Activated CD4-positive, alpha-beta T cell treated with anti-CD3 and anti-CD28 coated beads, Interleukin-2, Interleukin-4, amounts not matched to agents 100 ng/mL and 50 ng/mL, durations not matched to agents 16 hours and 8 hours (primary cell): Measurements from ENCODE around the gene RNU6-1.

Experiments used
- DNase-seq: peaks from one replicate; pipeline ENCODE4 v3.0.0-alpha.2; 2020; ENCODE audit warnings: low spot score

RNU6-1 gene

DNA sequence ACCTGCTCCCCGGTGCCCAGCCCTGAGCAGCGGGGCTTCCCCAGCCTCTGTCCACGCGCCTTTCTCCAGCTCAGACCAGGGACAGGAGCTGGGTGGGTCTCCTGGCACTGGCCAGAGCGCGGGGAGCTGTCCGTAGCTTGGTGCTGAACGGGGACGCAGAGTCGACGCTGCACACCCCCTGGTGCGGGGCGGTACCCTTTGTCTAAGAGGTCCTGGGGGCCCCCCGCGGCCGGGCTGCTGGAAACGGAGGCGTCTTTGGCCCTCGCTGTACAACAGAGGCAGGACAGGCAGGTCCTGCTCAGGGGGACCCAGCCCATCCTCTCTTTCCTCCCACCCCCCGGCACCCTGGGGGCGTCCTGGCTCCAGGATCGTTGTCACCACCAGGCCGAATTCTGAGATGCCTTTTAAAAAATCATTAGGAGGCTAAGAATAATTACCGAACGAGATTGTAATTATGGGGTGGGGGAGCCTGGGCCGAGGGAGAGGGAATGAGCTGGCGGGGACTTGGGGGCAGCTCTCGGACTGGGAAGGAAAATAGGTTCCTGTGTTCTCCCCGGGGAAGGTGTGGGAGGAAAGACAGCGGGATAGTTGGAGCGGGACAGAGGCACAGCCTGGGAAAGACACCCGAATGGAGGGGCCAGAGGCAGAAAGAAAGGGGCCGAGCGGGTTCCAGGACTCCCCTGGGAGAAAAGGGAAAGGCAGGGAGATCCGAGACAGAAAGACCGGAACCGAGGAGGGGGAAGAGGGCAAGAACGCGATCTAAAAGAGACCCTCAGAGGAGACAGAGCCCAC lies 18.7 kb downstream of the RNU6-1 start:
- no peak for DNase-seq

DNA sequence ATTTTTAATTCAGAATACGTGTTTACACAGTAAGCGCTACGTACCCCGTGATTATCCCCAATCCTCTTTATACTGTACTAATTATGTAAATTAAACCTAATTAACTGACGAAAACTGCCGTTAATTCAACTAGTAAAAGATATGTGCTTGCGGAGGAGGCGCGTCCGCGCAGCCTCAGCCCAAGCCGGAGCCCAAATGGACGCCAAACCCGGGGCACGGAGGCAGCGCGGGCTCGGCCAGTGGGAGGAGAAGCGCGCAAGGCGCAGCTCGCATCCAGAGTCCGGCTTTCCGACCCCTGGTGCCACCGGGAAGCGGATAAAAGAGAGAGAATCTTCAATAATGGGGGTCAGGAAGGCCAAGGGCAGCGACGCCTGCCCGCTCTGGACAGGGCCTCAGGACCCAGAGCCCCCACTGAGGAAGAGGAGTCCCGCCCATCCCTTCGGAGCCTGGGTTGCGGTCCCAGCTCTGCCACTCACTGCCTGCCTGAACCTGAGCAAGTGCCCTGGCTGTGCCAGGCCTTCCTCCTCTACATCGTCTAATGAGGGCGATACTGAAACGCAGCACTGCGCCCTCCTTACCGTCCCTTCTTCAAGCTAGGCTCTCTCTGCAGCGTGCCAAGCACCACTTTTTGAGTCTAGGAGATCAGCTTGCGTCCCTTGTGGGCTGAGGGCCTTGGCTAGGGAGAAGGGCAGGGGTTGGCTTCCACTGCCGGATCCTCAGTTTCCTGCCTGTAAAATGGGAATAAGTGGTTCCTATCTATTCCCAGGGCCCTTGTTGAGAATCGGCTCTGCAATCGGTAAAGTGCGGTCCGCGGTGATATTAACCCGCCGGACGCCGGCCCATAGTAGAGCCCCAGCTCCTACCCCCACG lies 19.5 kb downstream of the RNU6-1 start:
- DNase-seq, result no peak

DNA sequence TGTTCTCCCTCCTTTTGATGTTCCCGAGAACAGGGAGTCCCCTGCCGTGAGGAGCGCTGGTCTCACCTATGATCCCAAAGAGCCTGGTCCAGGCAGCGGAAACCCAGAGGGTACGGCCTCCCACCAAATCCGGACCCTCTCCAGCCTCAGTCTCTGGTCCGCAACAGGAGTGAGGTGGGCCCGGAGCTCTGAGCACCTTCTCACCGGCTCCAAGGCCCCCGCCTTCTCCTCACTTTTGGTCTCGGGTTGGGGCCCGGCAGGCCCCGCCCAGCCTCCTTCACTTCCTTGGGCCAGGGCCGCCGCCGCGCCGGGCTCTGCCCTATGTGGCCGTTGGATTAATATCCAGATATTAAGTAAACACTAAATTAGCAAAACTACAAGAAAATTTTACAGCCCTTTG lies 20.2 kb downstream of the RNU6-1 start:
- no peak for DNase-seq

DNA sequence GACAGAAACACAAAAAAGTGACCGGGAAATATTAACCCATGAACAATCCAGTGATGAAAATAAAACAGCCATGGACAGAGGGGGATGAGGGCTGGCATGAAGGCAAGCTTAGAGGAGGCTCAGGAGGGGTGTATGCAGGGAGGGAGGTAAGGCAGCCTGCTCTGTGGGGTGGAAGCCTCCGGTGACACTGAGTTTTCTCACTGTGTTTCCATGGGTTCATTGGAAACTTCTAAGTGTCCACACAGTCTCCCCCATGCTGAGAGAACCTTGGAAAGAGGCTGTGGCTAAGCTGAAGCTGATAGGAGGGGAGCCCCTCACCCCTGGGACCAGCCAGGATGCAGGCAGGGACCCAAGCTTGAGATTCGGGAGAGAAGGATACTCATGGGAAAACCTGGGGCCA lies 21.4 kb downstream of the RNU6-1 start:
- DNase-seq, result no peak

DNA sequence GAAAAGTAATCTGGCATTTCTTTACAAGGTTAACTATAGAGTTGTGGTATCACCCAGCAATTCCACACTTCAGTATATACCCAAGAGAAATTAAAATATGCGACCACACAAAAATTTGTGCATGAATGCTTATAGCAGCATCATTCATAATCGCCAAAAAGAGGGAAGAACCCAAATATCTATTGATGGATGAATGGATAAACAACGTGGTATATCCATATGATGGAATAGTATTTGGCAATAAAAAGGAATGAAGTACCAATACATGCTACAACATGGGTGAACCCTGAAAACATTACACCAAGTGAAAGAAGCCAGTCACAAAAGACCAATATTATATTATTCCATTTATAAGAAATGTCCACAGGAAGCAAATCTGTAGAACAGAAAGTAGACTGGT lies 23.2 kb downstream of the RNU6-1 start:
- DNase-seq, result no peak

- DNase-seq, result no peak
Measured at GRCh38 chr15:67815036-67815592, 24.7 kb downstream of the RNU6-1 start.

DNA sequence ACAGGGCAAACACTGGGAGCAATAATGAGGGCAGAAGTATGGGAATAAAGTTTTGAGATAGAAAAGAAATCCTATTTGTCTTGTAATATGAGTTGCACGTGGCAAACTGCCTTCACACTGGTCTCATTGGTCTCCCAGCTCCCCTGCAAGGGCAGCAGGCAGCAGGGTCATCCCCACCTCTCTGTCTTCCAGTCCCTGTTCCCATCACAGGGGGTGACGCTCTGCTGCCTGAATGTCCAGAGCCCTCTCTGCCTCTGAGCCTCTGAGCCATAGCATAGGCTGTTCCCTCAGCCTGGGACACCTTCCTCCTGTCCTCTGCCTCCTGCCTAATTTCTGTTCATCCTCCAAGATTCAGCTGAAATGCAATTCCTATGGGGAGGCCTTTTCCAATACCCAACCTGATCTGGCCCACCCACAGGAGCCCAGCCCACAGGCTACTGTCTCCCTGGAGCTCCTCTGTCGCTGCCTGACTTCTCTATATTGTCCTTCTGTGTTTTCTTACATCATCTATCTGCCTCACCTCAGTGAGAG lies 26.7 kb downstream of the RNU6-1 start:
- no peak for DNase-seq

DNA sequence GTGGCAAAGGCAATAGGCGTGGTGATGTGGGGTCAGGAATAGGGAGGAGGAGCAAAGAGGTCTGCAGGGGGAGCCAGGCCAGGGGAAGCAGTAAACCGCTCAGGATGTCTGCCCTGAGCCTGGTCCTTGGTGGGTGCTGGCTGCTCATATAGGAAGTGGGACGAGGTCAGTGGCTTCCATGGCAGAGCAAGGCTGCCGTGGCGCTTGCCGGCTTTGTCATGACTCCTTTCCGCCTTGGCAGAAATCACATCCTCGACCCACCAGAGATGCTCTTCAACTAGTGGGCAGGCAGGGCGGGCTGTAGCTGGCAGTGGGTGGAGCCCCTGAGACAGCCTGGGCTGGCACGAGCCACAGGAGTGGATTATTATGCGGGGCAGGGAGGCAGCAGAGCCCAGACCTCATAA lies 27.6 kb downstream of the RNU6-1 start:
- no peak for DNase-seq

GRCh38 chr15:67809866-67810265 lies 30.0 kb downstream of the RNU6-1 start:
- DNase-seq, result no peak

GRCh38 chr15:67809441-67809840 lies 30.4 kb downstream of the RNU6-1 start:
- DNase-seq, result no peak

DNA sequence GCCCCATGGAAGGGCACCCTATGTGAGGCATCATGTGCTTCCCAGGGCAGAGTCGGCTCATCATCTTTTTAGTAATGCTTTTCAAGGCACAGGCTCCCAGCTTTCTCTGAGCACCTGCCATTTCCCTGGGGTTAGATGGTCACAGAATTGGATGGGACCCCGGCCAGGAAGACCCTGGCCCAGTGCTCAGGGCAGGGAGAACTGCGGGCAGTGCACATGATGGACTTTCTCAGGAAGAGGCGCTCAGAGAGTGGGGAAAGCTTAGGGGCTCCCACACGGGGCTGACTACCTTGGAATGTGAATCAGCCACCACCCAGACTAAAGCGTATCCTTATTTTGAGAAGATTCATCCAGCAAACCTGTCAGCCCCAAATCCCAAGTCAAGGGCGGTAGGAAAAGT lies 31.0 kb downstream of the RNU6-1 start:
- no peak for DNase-seq

DNA sequence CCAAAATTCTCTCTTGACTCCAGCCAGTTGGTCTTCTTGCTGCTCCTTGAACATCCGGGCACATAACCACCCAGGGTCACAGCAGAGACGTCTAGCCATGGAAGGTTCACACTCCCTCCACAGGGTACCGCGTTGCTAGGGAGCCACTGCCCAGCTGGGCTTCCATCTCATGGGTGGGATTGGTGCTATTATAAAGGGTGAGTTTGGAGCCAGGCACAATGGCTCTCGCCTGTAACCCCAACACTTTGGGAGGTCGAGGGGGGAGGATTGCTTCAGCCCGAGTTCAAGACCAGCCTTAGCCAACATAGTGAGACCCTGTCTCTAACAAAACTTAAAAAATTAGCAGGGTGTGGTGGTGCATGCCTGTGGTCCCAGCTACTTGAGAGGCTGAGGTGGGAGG lies 32.0 kb downstream of the RNU6-1 start:
- no peak for DNase-seq

DNA sequence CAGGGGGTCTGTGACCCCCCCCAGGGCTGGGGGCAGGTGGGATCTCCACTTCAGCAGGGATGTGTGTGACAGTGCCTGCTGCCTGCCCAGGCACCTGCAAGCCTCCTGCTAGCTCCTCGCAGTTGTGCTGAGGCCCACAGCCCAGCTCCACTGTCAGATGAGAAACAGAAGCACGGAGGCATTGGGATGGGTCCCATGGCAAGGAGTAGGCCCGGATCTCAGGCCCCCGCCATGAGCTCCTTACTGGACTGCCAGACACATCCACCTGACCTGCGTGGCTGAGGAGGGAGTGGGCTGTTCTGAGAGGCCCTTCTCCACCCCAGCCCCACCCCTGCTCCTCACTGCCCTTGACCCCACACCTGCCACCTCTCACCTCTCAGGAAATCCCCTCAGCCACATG lies 32.7 kb downstream of the RNU6-1 start:
- no peak for DNase-seq

DNA sequence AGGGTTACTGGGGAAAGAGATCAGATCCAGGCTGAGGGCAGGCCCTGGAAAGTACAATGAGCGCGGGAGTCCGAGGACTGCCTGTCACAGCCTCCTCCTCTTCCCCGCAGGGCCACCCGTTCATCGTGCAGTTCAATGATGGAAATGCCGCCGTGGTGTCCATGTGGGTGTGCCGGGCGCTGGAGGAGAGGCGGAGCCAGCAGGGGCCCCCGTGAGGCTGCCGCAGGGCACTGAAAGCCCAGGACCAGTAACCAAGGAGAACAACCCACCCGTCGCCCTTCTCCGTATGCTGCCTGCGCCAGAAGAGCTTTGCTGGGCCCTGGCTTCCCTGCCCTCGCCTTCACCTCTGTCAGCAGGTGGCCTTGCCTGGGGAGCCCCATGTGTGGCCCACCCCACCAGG lies 33.3 kb downstream of the RNU6-1 start:
- DNase-seq, result no peak

DNA sequence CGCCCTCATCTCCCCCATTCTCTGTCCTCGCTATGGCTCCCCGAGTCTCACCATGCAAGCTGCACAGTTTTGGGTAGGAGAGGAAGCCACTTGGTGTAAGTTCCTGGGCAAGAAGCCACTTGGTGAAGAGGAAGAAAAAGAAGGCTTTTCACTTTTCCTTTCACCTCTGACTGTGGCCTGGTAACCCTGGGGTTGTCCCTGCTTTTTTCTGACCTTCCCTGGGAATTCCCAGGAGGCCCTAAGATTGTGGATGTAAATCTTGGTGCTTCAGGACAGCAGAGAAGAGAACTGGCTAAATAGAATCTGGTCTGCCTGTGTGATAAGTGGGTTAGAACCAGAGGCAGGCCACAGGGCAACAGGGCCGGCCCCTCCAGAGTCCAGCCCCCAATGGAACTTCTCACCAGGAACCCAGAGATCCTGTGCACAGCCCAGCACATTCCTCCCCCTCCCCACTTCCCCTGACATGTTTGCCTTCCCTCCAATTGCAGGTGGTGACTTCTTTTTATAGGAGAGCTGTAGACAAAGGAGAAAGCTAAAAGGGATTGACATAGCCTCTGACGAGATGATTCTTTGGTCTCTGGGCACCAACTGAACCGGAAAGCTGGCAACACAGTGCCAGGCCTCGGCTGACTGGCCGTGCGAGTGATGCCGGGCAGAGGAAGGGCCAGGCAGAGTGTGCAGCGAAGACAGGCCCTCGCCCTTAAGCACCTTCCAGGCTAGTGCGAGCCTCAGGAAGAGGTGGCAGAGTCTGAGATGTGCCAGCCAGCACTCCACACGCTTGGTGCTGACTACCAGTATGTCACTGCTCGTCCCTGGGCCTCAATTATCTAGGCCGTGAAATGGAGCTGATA lies 34.0 kb downstream of the RNU6-1 start:
- DNase-seq, result no peak

- DNase-seq, result no peak
Measured at GRCh38 chr15:67805008-67805665, 34.7 kb downstream of the RNU6-1 start.

DNA sequence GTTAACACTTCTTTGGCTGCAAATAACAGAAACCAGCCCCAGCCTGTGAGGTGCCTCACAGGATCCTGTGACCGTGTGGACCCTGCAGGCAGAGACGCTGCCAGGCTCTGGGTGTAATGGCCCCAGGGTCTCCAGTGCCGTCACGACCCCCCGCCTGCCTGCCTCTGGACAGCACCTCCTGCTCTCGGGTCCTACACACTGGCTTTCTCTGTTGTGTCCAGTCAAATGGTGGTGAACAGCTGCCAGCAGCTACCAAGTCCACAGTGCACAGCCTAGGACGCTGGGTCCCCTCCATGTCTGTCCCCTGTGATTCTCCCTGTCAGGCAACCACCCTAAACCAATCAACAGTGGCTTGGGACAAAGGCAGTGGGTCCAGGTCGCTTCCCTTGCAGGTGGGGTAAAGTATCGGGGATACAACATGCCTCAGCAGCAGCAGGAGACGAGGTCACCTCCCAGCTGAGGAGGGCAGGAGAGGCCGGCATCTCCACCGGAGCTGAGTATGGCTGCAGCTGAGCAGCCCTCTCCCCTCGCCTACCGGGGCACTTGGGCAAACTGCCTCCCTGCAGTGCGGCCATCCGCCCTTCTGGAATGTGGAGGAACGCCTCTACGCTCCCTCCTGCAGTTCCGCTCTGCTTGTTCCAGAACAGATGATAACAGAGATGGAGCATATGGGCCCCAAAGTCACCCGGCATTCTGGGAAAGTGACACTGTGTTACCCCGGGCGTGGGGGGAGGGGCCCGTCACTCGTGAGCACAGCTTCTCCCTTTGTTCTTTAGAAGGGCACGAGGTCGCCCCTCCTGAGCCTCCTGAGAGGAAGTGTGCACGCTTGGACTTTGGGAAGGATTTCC lies 35.6 kb downstream of the RNU6-1 start:
- DNase-seq, result no peak

GRCh38 chr15:67803299-67803698 lies 36.5 kb downstream of the RNU6-1 start:
- no peak for DNase-seq

DNA sequence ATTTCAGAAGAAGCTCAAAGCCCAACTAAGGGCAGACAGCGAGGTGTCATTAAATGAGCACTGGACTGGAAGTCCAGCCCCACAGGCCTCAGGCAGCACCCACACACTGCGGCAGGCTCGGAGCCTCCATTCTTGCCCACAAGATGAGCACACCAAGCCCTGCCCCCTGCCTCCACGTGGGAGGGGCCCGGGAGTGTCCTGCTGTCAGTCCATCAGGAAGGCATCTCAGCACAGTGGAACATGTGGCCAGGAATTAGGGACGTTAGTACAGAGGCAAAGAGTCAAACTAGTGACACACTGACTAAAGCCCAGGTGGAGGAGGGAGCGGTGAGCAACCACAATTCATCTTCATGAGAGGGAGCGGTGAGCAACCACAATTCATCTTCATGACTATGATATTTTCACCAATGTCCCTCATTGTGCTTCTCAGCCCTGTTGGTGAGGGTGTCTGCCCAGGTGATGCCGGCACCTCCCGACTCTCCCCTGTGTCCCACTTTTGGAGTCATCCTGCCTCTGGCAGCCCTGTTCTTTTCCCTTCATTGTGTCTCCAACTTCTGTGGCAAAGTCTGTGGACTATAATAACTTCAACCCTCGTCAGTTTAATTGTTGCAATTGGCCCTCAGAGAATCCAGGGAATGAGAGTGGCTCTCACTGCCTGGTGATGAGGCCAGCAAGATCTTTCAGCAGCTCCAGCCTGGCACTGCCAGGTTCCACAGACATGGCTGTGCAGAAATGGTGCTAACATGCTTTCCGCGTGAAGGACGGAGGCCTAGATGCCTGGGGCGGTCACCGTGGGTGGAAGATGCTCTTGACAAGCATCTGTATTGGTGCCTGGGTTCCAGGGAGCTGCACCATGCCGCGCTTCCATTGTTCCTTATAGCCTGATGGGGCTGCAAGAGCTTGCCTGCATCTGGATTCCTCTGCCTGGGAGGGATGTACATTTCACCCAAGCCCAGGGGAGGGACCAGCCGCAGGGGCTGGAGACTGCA lies 37.6 kb downstream of the RNU6-1 start:
- DNase-seq, result no peak
